GF-D8 (cell line): Measurements from ENCODE around the gene GRIA4.

ENCODE experiments used
- DNase-seq: peaks from one replicate; lab custom pipeline; 2025; lab: John Stamatoyannopoulos, UW

Gene GRIA4

GRCh38 chr11:105609832-105610781 is at the start of gene GRIA4:
GRIA4 (plus strand) TSS chr11:105610073; CDS start chr11:105610998, 925 bp downstream.
- no peak for DNase-seq

GRCh38 chr11:105573091-105573490 is 36.8 kb upstream of the GRIA4 start:
- no peak for DNase-seq

GRCh38 chr11:105574974-105575373 is 34.9 kb upstream of the GRIA4 start:
- no peak for DNase-seq

- no peak for DNase-seq
Measured at GRCh38 chr11:105577641-105578040, 32.2 kb upstream of the GRIA4 start.

GRCh38 chr11:105579111-105579510 is 30.8 kb upstream of the GRIA4 start:
- DNase-seq: no peak

- no peak for DNase-seq
Measured at GRCh38 chr11:105582497-105582896, 27.4 kb upstream of the GRIA4 start.

- no peak for DNase-seq
Measured at GRCh38 chr11:105588001-105588400, 21.9 kb upstream of the GRIA4 start.

GRCh38 chr11:105589346-105589745 is 20.5 kb upstream of the GRIA4 start:
- no peak for DNase-seq

- DNase-seq: no peak
Measured at GRCh38 chr11:105592035-105592434, 17.8 kb upstream of the GRIA4 start.

- no peak for DNase-seq
Measured at GRCh38 chr11:105598371-105598770, 11.5 kb upstream of the GRIA4 start.

- no peak for DNase-seq
Measured at GRCh38 chr11:105603156-105603555, 6.7 kb upstream of the GRIA4 start.

GRCh38 chr11:105609341-105609781 is 512 bp upstream of the GRIA4 start:
- no peak for DNase-seq

GRCh38 chr11:105610871-105611571 is 1.1 kb downstream of the GRIA4 start:
- DNase-seq: no peak

- DNase-seq: no peak
Measured at GRCh38 chr11:105611572-105612441, 1.9 kb downstream of the GRIA4 start.

- DNase-seq: no peak
Measured at GRCh38 chr11:105612771-105613170, 2.9 kb downstream of the GRIA4 start.

- no peak for DNase-seq
Measured at GRCh38 chr11:105613183-105613582, 3.3 kb downstream of the GRIA4 start.

GRCh38 chr11:105618343-105618955 is 8.6 kb downstream of the GRIA4 start:
- DNase-seq: no peak

GRCh38 chr11:105619556-105619955 is 9.7 kb downstream of the GRIA4 start:
- DNase-seq: no peak

- DNase-seq: no peak
Measured at GRCh38 chr11:105622016-105622415, 12.1 kb downstream of the GRIA4 start.

GRCh38 chr11:105632316-105632715 is 22.4 kb downstream of the GRIA4 start:
- DNase-seq: no peak

GRCh38 chr11:105635466-105635865 is 25.6 kb downstream of the GRIA4 start:
- DNase-seq: no peak

GRCh38 chr11:105636496-105636895 is 26.6 kb downstream of the GRIA4 start:
- no peak for DNase-seq
